GM19240 (cell line): Measurements from ENCODE around the gene MEIG1.
A peak's percentile ranks its signal among the peaks of the same experiment; 100 is the strongest.
"Not testable (repeated sequence)": the region's sequence is repeated elsewhere in the genome, so short reads cannot be mapped to it uniquely, and the experiment has no call there.

Source experiments
- DNase-seq: peaks from one replicate; pipeline ENCODE4 v3.0.0; 2011; ENCODE audit warnings: low spot score; ENCODE audit not compliant: insufficient read length

Gene MEIG1

DNA sequence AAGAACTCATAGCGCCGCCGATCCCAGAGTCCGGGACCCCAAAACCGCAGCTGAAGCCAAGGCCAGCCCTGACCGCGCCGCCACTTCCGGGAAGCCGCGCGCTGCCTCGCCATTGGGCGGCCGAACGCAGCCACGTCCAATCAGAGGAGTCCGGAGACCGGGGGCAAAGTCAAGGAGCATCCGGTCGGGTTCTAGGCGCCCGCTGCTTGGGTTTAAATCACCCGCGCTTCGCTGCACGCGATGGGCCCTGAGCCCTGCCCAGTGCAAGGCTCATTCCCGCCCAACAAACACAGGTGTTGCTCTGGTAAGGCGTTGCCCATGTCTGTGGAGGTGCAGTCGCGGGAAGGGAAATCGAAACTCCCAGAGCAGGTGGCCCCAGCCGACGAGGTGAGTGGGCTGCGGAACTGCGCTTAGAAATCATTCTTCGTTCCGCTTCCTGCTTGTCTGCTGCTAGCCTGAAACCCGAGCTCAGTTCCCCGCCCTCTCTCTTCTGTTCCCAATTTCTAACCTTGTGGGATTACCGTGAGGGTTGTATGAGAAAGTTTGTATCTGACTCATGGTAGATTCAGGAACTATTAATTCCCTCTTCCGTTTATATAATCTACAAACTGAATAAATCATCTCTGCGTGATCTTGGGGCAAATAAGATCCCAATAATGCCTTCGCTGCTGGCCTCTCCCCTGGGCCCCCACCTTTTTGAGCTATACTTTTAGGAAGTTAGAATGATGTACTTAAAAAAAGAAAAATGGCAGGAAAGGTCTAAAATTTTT lies 5.0 kb upstream of the MEIG1 start, which contains the start of gene DCLRE1C:
DCLRE1C (minus strand) TSS at position 96 of the 770 bp plus-strand sequence; CDS start at position 10, 86 bp downstream.
- DNase-seq = peak; percentile 68

DNA sequence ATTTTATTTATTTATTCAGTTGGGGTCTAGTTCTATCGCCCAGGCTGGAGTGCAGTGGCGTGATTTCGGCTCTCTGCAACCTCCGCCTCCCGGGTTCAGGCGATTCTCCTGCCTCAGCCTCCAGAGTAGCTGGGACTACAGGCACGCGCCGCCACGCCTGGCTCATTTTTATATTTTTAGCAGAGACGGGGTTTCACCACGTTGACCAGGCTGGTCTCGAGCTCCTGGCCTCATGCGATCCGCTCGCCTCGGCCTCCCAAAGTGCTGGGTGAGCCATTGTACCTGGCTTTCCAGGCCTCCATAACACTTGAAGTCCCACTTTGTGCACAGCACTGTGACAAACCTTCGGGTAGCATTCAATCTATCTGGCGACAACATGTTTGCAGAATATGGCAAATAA lies 4.3 kb upstream of the MEIG1 start:
- DNase-seq = no peak

DNA sequence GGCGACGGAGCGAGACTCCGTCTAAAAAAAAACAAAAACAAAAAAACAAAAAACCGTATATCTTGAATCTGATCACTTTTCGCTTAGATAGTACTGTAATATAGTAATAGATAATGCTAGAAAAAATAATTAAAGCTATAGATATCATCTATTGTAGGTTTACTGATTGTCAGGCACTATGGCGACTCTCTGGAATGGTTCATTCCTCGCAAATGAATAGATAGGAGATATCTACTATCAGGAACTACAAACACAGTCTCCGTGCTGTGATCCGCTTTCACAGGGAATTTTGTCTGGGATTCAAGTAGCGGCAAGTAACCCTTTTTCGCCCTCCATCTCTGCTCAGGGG lies 342 bp upstream of the MEIG1 start:
- DNase-seq = no peak

DNA sequence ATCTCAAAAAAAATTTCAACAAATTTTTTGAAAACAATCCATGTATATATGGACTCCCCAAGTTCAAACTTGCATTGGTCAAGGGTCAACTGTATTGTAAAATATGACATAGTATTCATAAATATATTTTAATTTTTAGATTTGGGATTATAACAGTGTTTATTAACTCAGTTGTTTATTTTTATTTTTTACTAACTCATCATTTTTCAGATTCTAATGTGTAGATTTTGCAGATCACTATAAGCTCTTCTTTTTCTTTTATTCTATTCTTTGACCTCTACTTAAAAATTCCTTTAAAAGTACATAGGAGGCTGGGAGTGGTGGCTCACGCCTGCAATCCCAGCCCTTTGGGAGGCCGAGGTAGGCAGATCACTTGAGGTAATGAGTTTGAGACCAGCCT lies 8.7 kb downstream of the MEIG1 start:
- no peak for DNase-seq

DNA sequence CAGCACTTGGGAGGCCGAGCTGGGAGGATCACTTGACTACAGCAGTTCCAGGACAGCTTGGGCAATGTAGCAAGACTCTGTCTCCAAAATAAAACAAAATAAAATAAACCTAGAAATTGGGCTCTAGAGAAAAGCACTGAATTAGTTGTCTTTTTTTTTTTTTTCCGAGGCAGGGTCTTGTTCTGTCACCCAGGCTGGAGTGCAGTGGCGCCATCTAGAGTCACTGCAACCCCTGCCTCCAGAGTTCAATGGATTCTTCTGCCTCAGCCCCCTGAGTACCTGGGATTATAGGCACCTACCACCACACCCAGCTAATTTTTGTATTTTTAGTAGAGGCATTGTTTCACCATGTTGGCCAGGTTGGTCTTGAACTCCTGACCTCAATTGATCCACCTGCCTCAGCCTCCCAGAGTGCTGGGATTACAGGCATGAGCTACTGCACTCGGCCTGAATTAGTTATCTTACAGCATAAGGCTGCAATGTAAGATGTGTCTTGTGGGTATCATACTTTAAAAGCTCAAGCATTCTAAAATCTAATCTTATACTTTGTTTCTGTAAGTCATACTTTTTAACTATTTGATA lies 12.8 kb downstream of the MEIG1 start:
- DNase-seq = no peak

DNA sequence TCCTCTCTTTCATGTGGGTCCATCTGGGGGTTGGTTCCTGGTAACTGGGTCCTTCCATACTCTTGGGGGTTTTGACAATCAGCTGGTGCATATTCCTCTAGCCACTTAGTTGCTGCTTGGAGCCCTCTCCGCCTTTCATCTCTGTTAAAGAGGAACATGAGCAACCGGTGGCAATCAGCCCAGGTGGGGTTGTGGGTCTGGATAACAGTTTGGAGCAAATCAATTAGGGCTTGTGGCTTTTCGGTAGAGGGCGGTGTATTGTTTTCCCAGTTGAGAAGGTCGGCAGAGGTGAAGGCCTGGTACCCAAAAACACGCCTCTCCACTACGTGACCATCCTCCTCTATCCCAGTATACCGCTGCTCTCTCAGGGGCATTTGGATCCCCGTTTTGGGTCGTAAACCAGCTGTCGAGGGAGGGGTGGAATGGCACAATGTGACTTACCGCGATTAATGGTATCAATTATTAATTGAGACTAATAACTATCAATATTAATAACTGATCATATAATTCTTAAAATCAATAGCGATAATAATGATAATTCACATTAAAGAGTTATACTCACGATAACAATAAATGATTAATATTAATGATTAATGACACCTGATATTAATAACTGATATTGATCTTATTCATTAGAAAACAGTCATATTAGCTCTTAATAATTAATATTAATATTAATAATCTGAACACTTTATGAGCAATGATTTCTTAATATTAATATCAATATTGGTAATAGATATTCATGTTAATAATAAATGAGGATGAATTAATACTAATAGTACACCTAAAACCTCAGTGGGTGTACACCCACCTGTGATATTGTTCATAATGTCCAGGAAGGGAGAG lies 15.2 kb downstream of the MEIG1 start:
- DNase-seq = not testable (repeated sequence)

- DNase-seq = no peak
Measured at GRCh38 chr10:14975672-14976273, 16.6 kb downstream of the MEIG1 start.

DNA sequence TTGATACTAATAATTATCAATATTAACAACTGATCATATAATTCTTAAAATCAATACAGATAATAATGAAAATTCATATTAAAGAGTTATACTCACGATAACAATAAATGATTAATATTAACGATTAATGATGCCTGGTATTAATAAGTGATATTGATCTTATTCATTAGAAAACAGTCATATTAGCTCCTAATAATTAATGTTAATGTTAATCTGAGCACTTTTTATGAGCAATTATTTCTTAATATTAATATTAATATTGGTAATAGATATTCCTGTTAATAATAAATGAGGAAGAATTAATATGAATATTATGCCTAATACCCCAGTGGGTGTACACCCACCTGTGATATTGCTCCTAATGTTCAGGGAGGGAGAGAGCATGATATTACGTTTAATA lies 23.6 kb downstream of the MEIG1 start:
- no peak for DNase-seq

DNA sequence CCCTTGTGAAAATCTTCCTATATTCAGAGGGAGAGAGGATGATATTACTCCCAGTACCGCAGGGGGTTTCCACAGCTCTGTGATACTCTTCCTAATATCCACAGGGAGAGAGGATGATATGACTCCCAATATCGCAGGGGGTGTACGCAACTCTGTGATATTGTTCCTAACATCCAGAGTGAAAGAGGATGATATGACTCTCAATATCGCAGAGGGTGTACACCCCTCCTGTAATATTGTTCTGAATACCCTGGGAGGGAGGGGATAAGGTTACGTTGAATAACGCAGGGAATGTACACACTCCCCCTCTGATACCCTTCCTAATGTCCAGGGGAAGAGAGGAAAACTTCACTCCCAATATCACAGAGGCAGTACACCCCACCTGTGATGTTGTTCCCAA lies 30.4 kb downstream of the MEIG1 start:
- not testable (repeated sequence) for DNase-seq

DNA sequence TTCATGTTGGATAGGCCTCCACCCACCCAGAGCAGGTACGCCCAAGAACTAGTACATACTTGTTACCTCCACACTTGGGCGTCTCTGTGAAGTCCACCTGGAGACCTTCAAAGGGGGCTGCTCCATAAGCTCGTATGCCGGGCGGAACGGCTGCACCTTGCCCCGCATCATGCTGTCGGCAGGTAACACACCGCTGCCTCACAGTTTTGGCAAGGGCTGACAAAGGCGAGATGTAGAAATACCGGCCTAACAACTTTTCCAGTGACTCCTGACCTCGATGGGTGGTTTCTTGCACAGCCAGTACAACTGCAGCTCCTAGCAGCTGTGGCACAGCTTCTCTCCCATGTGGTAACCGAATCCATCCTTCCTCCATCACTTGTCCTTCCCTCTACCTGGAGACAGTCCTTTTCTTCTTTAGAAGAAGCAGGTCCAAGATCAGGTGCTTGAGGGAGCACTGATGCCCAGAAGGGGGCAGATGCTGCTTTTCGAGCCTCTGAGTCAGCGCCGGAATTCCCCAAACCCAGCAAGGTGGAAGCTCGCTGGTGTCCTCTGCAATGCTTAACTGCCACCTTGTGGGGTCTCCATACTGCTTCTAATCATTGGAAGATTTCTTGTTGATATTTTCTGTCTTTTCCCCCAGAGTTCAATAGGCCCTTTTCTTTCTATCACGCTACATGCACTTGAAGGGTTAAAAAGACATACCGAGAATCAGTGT lies 32.0 kb downstream of the MEIG1 start:
- DNase-seq = not testable (repeated sequence)

DNA sequence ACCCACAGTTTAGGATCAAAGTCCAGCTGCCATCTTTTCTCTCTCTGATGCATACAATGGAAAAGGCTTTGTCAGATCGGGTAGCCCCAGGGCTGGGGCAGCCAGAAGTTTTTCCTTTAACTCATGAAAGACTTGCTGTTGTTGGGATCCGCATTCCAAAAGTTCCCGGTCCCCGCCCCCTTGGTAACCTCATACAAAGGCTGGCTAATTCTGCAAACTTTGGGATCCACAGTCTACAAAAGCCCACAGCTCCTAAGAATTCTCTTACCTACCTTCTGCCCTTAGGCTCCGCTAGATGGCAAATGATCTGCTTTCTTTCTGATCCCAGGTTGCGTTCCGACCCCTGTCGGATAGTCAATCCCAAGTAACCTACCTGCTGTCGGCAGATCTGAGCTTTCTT lies 33.1 kb downstream of the MEIG1 start:
- not testable (repeated sequence) for DNase-seq

DNA sequence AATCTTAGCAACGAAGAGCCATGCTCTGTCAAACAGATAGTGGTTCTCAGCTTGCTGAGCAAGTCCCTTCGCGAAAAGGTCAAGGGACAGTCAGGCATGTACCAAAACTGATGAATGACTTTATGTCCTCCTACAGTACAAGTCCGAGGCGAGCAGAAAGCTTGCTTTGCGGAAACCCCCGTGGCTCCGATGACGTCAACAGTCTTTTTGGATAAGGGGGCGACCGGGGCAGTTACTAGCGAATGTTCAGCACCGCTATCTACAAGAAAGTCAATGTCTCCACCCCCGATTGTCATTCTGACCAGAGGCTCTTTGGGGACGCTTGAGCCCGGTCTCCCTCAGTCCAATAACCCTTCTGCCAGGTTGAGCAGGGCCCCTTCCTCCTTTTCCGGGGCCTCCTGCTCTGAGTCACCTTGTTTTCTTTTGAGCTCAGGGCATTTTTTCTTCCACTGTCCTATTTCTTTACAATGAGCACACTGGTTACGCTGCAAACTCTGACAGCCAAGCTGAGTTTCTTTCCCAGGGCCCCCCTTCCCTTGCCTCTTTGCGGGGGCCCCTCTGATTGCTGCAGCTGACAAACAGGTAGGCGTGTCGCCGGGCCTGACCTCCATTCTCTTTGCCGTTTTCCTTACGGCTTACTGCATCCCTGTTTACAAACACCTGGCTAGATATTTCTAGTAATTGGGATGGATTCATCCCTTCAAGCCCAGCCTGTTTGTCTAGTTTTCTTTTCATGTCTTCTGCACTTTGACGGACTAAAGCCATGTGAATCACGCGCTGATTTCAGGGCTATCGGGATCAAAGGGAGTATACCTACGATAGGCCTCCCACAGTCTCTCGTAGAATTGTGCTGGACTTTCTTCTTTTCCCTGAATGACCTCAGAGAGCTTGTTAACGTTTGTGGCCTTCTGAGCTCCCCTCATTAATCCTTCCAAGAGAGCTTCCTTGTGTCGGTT lies 34.6 kb downstream of the MEIG1 start:
- not testable (repeated sequence) for DNase-seq

DNA sequence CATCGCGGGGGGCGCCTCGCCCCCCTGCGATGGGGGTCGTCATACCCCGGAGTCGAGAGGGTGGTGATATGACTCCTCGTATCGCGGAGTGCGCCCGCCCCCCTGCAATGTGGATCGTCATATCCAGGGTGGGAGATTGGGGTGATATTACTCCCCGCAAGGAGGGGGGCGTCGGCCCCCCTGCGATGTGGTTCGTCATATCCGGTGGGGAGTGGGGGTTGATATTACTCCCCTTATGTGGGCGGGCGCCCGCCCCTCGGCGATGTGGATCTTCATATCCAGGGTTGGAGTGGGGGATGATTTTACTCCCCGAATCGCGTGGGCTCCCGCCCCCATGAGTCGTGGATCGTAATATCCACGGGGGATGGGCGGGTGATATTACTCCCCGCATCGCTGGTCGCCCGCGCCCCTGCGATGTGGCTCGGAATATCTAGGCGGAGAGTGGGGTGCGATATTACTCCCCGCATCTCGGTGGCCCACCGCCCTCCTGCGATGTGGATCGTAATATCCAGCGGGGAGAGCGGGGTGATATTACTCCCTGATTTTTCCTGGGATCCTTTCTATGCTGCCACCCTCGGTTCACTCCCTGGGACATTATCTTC lies 36.9 kb downstream of the MEIG1 start:
- no peak for DNase-seq

GRCh38 chr10:15013530-15013929 lies 54.3 kb downstream of the MEIG1 start:
- not testable (repeated sequence) for DNase-seq

DNA sequence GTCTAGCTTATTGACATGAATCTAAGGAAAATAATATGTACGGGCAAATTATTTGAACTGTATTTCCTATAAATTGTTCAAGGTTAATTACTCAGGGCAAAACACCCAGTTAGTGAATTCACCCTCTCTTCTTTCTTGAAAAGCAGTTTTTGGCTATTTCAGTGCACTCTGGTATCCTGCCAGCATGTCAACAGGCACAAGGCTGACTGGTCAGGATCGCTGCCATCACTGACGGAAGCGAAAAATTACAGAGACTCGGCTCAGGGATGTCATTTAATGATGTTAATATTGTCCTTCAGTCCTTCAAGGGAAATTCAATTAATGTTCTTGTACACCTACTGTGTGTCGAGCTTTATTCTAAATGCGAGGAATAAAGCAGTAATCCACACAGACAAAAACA lies 56.3 kb downstream of the MEIG1 start:
- DNase-seq = no peak

DNA sequence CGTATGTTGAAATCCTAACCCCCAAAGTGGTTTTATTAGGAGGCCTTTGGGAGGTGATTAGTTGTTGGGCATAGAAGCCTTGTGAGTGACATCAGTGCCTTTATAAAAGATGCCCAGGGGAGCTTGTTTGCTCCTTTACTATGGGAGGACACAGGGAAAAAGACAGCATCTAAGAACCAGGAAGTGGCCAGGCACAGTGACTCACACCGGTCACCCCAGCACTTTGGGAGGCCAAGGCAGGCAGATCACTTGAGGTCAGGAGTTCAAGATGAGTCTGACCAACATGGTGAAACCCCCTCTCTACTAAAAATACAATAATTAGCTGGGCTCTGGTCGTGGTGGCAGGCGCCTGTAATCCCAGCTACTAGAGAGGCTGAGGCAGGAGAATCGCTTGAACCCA lies 61.8 kb downstream of the MEIG1 start:
- DNase-seq = not testable (repeated sequence)
